ENCODE data around the gene CELF1. TPM values are rescaled to one million over a fixed set of nuclear protein-coding genes. Genes with fewer than 3 reads are reported as not detected.

The CELF1 gene
- total and polyA plus RNA-seq, 2 experiments from 2014 or later, result 124 to 233 TPM

DNA sequence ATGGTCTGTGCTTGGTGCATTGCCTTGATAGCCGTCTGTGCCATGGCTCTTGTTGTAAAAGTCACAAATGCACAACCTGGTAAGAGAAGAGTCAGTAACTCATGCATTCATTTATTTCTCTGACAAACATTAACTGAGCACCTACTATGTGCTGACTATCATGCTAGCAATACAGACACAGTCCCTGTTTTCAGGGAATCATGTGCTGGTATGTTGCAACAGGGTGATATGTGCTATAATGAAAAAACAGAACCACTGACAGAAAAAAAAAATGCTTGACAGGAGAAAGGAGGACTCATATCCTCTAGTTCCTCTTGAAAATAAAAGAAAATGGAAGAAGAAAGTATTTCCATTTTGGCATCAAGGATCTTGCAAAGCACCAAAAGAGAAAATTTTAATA, 69.5 kb downstream of the CELF1 start (continued):
- TF ChIP-seq, protein P1, sequence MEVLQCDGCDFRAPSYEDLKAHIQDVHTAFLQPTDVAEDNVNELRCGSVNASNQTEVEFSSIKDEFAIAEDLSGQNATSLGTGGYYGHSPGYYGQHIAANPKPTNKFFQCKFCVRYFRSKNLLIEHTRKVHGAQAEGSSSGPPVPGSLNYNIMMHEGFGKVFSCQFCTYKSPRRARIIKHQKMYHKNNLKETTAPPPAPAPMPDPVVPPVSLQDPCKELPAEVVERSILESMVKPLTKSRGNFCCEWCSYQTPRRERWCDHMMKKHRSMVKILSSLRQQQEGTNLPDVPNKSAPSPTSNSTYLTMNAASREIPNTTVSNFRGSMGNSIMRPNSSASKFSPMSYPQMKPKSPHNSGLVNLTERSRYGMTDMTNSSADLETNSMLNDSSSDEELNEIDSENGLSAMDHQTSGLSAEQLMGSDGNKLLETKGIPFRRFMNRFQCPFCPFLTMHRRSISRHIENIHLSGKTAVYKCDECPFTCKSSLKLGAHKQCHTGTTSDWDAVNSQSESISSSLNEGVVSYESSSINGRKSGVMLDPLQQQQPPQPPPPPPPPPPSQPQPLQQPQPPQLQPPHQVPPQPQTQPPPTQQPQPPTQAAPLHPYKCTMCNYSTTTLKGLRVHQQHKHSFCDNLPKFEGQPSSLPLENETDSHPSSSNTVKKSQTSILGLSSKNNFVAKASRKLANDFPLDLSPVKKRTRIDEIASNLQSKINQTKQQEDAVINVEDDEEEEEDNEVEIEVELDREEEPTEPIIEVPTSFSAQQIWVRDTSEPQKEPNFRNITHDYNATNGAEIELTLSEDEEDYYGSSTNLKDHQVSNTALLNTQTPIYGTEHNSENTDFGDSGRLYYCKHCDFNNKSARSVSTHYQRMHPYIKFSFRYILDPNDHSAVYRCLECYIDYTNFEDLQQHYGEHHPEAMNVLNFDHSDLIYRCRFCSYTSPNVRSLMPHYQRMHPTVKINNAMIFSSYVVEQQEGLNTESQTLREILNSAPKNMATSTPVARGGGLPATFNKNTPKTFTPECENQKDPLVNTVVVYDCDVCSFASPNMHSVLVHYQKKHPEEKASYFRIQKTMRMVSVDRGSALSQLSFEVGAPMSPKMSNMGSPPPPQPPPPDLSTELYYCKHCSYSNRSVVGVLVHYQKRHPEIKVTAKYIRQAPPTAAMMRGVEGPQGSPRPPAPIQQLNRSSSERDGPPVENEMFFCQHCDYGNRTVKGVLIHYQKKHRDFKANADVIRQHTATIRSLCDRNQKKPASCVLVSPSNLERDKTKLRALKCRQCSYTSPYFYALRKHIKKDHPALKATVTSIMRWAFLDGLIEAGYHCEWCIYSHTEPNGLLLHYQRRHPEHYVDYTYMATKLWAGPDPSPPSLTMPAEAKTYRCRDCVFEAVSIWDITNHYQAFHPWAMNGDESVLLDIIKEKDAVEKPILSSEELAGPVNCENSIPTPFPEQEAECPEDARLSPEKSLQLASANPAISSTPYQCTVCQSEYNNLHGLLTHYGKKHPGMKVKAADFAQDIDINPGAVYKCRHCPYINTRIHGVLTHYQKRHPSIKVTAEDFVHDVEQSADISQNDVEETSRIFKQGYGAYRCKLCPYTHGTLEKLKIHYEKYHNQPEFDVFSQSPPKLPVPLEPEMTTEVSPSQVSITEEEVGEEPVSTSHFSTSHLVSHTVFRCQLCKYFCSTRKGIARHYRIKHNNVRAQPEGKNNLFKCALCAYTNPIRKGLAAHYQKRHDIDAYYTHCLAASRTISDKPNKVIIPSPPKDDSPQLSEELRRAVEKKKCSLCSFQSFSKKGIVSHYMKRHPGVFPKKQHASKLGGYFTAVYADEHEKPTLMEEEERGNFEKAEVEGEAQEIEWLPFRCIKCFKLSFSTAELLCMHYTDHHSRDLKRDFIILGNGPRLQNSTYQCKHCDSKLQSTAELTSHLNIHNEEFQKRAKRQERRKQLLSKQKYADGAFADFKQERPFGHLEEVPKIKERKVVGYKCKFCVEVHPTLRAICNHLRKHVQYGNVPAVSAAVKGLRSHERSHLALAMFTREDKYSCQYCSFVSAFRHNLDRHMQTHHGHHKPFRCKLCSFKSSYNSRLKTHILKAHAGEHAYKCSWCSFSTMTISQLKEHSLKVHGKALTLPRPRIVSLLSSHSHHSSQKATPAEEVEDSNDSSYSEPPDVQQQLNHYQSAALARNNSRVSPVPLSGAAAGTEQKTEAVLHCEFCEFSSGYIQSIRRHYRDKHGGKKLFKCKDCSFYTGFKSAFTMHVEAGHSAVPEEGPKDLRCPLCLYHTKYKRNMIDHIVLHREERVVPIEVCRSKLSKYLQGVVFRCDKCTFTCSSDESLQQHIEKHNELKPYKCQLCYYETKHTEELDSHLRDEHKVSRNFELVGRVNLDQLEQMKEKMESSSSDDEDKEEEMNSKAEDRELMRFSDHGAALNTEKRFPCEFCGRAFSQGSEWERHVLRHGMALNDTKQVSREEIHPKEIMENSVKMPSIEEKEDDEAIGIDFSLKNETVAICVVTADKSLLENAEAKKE (CRISPR knock-in tag; IDR thresholded peaks at IDR 0.05), result no peak

DNA sequence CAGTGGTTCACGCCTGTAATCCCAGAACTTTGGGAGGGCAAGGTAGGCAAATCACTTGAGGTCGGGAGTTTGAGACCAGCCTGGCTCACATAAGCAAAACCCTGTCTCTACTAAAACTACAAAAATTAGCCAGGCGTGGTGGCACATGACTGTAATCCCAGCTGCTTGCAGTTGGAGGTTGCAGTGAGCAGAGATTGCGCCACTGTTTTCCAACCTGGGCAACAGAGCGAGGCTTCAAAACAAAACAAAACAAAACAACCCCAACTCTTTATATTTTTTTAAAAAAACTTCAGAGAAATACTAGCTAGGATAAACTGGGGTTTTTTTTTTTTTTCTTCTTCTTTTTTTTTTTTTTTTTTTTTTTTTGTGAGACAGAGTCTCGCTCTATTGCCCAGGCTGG, 72.2 kb downstream of the CELF1 start:
- H3K9me2 ChIP-seq (ENCODE audit: insufficient read depth), result no peaks in the 10 kb centered on the region
- no peaks in the 10 kb centered on the region for H3K4me1 ChIP-seq (ENCODE audit: insufficient read depth)
- peaks cover 93% of the 10 kb centered on the region for H3K36me3 ChIP-seq (ENCODE audit: insufficient read depth)
- ATAC-seq, result no peak
- DNase-seq (ENCODE audit: low spot score), result no peak
- H3K4me3 ChIP-seq, result no peak overlapping the region
- H3K27ac Mint-ChIP-seq, result no peak overlapping the region
- peaks cover 48% of the 10 kb centered on the region for H3K79me2 ChIP-seq (replicated peaks; ENCODE audit: insufficient read depth)
- no peaks in the 10 kb centered on the region for H3K9me3 Mint-ChIP-seq
- no peak overlapping the region for H3K27ac ChIP-seq (ENCODE audit: low read depth)
- H3K27me3 ChIP-seq (ENCODE audit: insufficient read depth), result no peaks in the 10 kb centered on the region
- no peaks in the 10 kb centered on the region for H3K4me1 Mint-ChIP-seq
- no peak overlapping the region for H2AFZ ChIP-seq
- H3K27me3 Mint-ChIP-seq (ENCODE audit: insufficient read depth, low read depth, poor library complexity), result peaks cover 2% of the 10 kb centered on the region
- H3K36me3 Mint-ChIP-seq (ENCODE audit: low read depth), result peaks cover 90% of the 10 kb centered on the region
- no peak overlapping the region for H3K4me3 Mint-ChIP-seq
- H3K4me2 ChIP-seq, result no peak overlapping the region
- H4K20me1 ChIP-seq (replicated peaks; ENCODE audit: insufficient read depth), result peaks cover 40% of the 10 kb centered on the region
- peaks cover 25% of the 10 kb centered on the region; the same call in 1 of the 2 replicates for H3F3A ChIP-seq (replicated peaks; ENCODE audit: low read depth)
- TF ChIP-seq NANOG (IDR thresholded peaks at IDR 0.05; ENCODE audit: borderline replicate concordance), result no peak
- TF ChIP-seq ZNF331 (CRISPR knock-in tag; IDR thresholded peaks at IDR 0.05; ENCODE audit: low read depth), result no peak
- TF ChIP-seq POLR2AphosphoS5 (IDR thresholded peaks at IDR 0.05; ENCODE audit: low read depth), result no peak
- TF ChIP-seq CREB1 (CRISPR knock-in tag; IDR thresholded peaks at IDR 0.05; ENCODE audit: low read depth), result no peak
- TF ChIP-seq, protein P2, sequence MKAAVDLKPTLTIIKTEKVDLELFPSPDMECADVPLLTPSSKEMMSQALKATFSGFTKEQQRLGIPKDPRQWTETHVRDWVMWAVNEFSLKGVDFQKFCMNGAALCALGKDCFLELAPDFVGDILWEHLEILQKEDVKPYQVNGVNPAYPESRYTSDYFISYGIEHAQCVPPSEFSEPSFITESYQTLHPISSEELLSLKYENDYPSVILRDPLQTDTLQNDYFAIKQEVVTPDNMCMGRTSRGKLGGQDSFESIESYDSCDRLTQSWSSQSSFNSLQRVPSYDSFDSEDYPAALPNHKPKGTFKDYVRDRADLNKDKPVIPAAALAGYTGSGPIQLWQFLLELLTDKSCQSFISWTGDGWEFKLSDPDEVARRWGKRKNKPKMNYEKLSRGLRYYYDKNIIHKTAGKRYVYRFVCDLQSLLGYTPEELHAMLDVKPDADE (IDR thresholded peaks at IDR 0.05), result no peak
- TF ChIP-seq JUNB (IDR thresholded peaks at IDR 0.05; ENCODE audit: unreplicated experiment), result no peak
- TF ChIP-seq, protein P1 (CRISPR knock-in tag; IDR thresholded peaks at IDR 0.05), result no peak
- no peak for TF ChIP-seq ZNF114 (CRISPR knock-in tag; IDR thresholded peaks at IDR 0.05)
- no peak for TF ChIP-seq STAT1 (IDR thresholded peaks at IDR 0.05; ENCODE audit: unreplicated experiment)
- TF ChIP-seq EZH2phosphoT487 (IDR thresholded peaks at IDR 0.05; ENCODE audit: unreplicated experiment), result no peak

Measured in GM23338 (cell line).